ENCODE measurements around the gene FGF14. TPM values are rescaled to one million over a fixed set of nuclear protein-coding genes. Genes with fewer than 3 reads are reported as not detected.
A peak's percentile ranks its signal among the peaks of the same experiment; 100 is the strongest.

Gene FGF14
- polyA plus RNA-seq, 1 of the 3 experiments (the other 2 are of a cell fraction), result 0.20 TPM

GRCh38 chr13:102317593-102317992 lies 84.3 kb downstream of the FGF14 start:
- H3K4me1 ChIP-seq (ENCODE audit: control insufficient read depth in 1 of 2, insufficient read depth in 2 of 2, low read depth in 1 of 2, low read length in 1 of 2), result peaks cover 0 to 42% of the 10 kb centered on the region in 2 experiments; a peak in 3 of 4 replicates
- H3K9me3 ChIP-seq, result no peaks in the 10 kb centered on the region
- ChIA-PET POLR2A (interaction anchor here (1.0 to 1.3 kb wide), 3 partner anchors 76 to 122 kb away, joined by 4 to 6 read pairs (median 6); no protein-coding TSS in a partner anchor), CTCF (interaction anchor here (1.0 to 1.1 kb wide), 3 partner anchors 26 to 238 kb away, joined by 3 to 4 read pairs (median 3); no protein-coding TSS in a partner anchor)
- H3K36me3 ChIP-seq (replicated peaks in 1 of 2; ENCODE audit: control insufficient read depth in 1 of 2, insufficient read depth in 2 of 2, low read length in 1 of 2), result no peaks in the 10 kb centered on the region
- peak overlapping the region in 1 of 2 experiments; percentile 95; a peak in 2 of 4 replicates for H3K27ac ChIP-seq (ENCODE audit: low read depth in 2 of 2, low read length in 1 of 2)
- no peaks in the 10 kb centered on the region for H3K27me3 ChIP-seq (ENCODE audit: insufficient read depth)
- DNase-seq, result peak; percentile 68
- no peaks in the 10 kb centered on the region for H3K79me2 ChIP-seq (ENCODE audit: insufficient read depth)
- no peak overlapping the region for H2AFZ ChIP-seq (ENCODE audit: low read depth)
- no peak overlapping the region for H3K4me2 ChIP-seq
- H3K9ac ChIP-seq, result no peak overlapping the region
- no peaks in the 10 kb centered on the region for H3K9me2 ChIP-seq
- no peak overlapping the region for H3K4me3 ChIP-seq (ENCODE audit: low read depth in 2 of 2, low read length in 1 of 2)
- 15% methylated on average over 2 of the region's 2 CpGs for WGBS (ENCODE audit: low lambda C conversion rate)
- H3F3A ChIP-seq (replicated peaks; ENCODE audit: insufficient read depth), result no peaks in the 10 kb centered on the region
- no peaks in the 10 kb centered on the region for H4K20me1 ChIP-seq (ENCODE audit: insufficient read depth)
- TF ChIP-seq, protein P1, sequence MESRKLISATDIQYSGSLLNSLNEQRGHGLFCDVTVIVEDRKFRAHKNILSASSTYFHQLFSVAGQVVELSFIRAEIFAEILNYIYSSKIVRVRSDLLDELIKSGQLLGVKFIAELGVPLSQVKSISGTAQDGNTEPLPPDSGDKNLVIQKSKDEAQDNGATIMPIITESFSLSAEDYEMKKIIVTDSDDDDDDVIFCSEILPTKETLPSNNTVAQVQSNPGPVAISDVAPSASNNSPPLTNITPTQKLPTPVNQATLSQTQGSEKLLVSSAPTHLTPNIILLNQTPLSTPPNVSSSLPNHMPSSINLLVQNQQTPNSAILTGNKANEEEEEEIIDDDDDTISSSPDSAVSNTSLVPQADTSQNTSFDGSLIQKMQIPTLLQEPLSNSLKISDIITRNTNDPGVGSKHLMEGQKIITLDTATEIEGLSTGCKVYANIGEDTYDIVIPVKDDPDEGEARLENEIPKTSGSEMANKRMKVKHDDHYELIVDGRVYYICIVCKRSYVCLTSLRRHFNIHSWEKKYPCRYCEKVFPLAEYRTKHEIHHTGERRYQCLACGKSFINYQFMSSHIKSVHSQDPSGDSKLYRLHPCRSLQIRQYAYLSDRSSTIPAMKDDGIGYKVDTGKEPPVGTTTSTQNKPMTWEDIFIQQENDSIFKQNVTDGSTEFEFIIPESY (IDR thresholded peaks at IDR 0.05; ENCODE audit: borderline replicate concordance, low read depth), result no peak
- TF ChIP-seq SIN3A (IDR thresholded peaks at IDR 0.05; ENCODE audit: borderline replicate concordance, low read depth, low read length), result no peak
- TF ChIP-seq TCF12 (IDR thresholded peaks at IDR 0.05), result 0 out of 2 replicates have a peak, but pooled peaks have one; percentile 27
- TF ChIP-seq NRF1 (IDR thresholded peaks at IDR 0.05; ENCODE audit: low read depth, low read length), result no peak
- no peak for TF ChIP-seq YY1 (IDR thresholded peaks at IDR 0.05; ENCODE audit: low read depth)
- TF ChIP-seq, protein P2, sequence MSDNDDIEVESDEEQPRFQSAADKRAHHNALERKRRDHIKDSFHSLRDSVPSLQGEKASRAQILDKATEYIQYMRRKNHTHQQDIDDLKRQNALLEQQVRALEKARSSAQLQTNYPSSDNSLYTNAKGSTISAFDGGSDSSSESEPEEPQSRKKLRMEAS (IDR thresholded peaks at IDR 0.05; ENCODE audit: low read depth), result no peak
- TF ChIP-seq FOXM1 (IDR thresholded peaks at IDR 0.05; ENCODE audit: low read depth), result no peak
- TF ChIP-seq POLR2AphosphoS5 (IDR thresholded peaks at IDR 0.05; ENCODE audit: low read depth, low read length), result no peak
- TF ChIP-seq TAF1 (IDR thresholded peaks at IDR 0.05; ENCODE audit: borderline replicate concordance, low read depth, low read length), result no peak
- TF ChIP-seq GATA2 (CRISPR knock-in tag; IDR thresholded peaks at IDR 0.05), result peak; percentile 28; the same call in 1 of the 2 replicates
- TF ChIP-seq RCOR1 (IDR thresholded peaks at IDR 0.05; ENCODE audit: low read length), result peak; percentile 72; the same call in 1 of the 2 replicates
- no peak for TF ChIP-seq USF2 (IDR thresholded peaks at IDR 0.05; ENCODE audit: borderline replicate concordance, low read depth, low read length)
- TF ChIP-seq MEF2A (IDR thresholded peaks at IDR 0.05; ENCODE audit: borderline replicate concordance, low read depth), result no peak
- TF ChIP-seq RXRA (IDR thresholded peaks at IDR 0.05; ENCODE audit: borderline replicate concordance, low read depth), result no peak
- TF ChIP-seq, protein P3, sequence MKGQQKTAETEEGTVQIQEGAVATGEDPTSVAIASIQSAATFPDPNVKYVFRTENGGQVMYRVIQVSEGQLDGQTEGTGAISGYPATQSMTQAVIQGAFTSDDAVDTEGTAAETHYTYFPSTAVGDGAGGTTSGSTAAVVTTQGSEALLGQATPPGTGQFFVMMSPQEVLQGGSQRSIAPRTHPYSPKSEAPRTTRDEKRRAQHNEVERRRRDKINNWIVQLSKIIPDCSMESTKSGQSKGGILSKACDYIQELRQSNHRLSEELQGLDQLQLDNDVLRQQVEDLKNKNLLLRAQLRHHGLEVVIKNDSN (IDR thresholded peaks at IDR 0.05; ENCODE audit: borderline replicate concordance, low read depth), result no peak
- TF ChIP-seq TEAD4 (IDR thresholded peaks at IDR 0.05; ENCODE audit: borderline replicate concordance, insufficient read depth), result no peak
- no peak for TF ChIP-seq FOSL2 (IDR thresholded peaks at IDR 0.05; ENCODE audit: borderline replicate concordance, low read depth)
- TF ChIP-seq CTCF (IDR thresholded peaks at IDR 0.05), result no peak
- TF ChIP-seq JUND (IDR thresholded peaks at IDR 0.05), result no peak
- TF ChIP-seq MXI1 (IDR thresholded peaks at IDR 0.05; ENCODE audit: low read depth, low read length), result peak; percentile 91
- peak in 1 of 2 experiments; percentile 81; a peak in 1 of 4 replicates for TF ChIP-seq EP300 (IDR thresholded peaks at IDR 0.05; ENCODE audit: borderline replicate concordance in 1 of 2, low read depth in 1 of 2, low read length in 1 of 2)
- no peak for TF ChIP-seq NFIC (IDR thresholded peaks at IDR 0.05; ENCODE audit: borderline replicate concordance)
- TF ChIP-seq RAD21 (IDR thresholded peaks at IDR 0.05; ENCODE audit: low read length), result peak; percentile 25
- TF ChIP-seq PBX3 (IDR thresholded peaks at IDR 0.05), result no peak
- 0 out of 2 replicates have a peak, but pooled peaks have one; percentile 31 for TF ChIP-seq FOXJ3 (CRISPR knock-in tag; IDR thresholded peaks at IDR 0.05)
- no peak for TF ChIP-seq EZH2phosphoT487 (IDR thresholded peaks at IDR 0.05; ENCODE audit: borderline replicate concordance, low read depth)
- TF ChIP-seq, protein P4, sequence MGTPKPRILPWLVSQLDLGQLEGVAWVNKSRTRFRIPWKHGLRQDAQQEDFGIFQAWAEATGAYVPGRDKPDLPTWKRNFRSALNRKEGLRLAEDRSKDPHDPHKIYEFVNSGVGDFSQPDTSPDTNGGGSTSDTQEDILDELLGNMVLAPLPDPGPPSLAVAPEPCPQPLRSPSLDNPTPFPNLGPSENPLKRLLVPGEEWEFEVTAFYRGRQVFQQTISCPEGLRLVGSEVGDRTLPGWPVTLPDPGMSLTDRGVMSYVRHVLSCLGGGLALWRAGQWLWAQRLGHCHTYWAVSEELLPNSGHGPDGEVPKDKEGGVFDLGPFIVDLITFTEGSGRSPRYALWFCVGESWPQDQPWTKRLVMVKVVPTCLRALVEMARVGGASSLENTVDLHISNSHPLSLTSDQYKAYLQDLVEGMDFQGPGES (IDR thresholded peaks at IDR 0.05; ENCODE audit: low read depth, low read length), result no peak

Measured in SK-N-SH (cell line).